Measurements from ENCODE around the gene MED22. TPM values are rescaled to one million over a fixed set of nuclear protein-coding genes. Genes with fewer than 3 reads are reported as not detected.

The MED22 gene
- total and polyA plus RNA-seq, 8 donors = 6.2 to 14.8 (median 10.5) TPM

DNA sequence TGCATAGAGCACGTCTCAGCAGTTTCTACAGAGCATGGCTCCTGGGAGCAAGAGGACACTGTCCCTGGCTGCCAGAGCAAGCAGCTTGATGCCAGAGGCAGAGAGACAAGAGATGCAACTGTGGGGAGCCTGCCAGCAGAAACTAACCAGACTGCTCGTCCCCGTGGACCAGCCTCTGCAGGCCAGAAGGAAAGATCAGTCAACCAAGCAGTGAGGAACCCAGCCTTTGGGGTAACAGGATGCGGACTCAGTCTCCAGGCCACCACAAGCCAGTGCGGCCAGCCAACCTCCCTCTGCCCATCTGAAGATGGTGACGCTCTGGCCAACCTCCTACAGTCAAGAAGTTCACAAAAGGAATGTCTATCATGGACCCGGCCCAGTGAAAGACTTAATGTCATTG lies 24.2 kb upstream of the MED22 start:
- H3K36me3 ChIP-seq = peaks cover 0 to 3% (median under 1%) of the 10 kb centered on the region in 3 donors
- no peaks in the 10 kb centered on the region for H3K9me3 ChIP-seq
- TF ChIP-seq, protein P1, sequence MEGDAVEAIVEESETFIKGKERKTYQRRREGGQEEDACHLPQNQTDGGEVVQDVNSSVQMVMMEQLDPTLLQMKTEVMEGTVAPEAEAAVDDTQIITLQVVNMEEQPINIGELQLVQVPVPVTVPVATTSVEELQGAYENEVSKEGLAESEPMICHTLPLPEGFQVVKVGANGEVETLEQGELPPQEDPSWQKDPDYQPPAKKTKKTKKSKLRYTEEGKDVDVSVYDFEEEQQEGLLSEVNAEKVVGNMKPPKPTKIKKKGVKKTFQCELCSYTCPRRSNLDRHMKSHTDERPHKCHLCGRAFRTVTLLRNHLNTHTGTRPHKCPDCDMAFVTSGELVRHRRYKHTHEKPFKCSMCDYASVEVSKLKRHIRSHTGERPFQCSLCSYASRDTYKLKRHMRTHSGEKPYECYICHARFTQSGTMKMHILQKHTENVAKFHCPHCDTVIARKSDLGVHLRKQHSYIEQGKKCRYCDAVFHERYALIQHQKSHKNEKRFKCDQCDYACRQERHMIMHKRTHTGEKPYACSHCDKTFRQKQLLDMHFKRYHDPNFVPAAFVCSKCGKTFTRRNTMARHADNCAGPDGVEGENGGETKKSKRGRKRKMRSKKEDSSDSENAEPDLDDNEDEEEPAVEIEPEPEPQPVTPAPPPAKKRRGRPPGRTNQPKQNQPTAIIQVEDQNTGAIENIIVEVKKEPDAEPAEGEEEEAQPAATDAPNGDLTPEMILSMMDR (IDR thresholded peaks at IDR 0.05) = no peak
- ATAC-seq (no peak), FAIRE-seq (no peak), DNase-seq (peak in 1 of 6 donors; percentile 18)
- 52 to 63% methylated on average over 7 of the region's 7 CpGs for WGBS, 2 donors
- H3K4me1 ChIP-seq = peaks cover 52 to 74% (median 56%) of the 10 kb centered on the region in 3 donors
- H3K4me3 ChIP-seq = no peak overlapping the region
- intact Hi-C loops (cut with DNase I) = no loop called here
- peak overlapping the region in 1 of 4 donors; percentile 33 for H3K27ac ChIP-seq
- no peaks in the 10 kb centered on the region for H3K27me3 ChIP-seq

DNA sequence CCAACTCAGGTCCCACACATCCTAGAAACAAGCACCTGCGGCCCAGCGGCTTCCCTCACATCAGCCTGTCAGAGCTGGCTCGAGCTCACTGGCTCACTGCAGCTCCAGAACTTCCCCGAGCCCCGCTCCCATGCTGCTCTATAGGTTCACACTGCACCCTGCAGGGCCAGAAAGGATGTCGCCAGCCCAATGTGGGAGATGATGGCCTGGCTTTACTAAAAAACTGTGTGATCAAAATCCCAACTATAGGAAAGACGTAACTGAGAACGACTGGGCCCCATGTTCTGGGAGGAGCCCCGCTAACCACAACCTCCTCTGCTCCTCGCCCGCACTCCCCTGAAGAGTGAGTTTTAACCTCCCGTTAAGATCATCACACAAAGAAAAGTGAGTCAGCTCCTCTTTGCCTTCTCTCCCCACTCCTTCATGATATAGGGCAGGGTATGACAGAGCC lies 23.4 kb upstream of the MED22 start:
- WGBS, 2 donors = 33 to 45% methylated on average over 12 of the region's 12 CpGs
- H3K27me3 ChIP-seq = no peaks in the 10 kb centered on the region
- DNase-seq = peak in 1 of 6 donors; percentile 14
- intact Hi-C loops (cut with DNase I) = no loop called here
- H3K9me3 ChIP-seq = no peaks in the 10 kb centered on the region
- FAIRE-seq = no peak
- peaks cover 52 to 69% (median 56%) of the 10 kb centered on the region in 3 donors for H3K4me1 ChIP-seq
- TF ChIP-seq, protein P1 (IDR thresholded peaks at IDR 0.05) = no peak
- peak overlapping the region in 1 of 4 donors; percentile 17 for H3K4me3 ChIP-seq
- peak overlapping the region in 1 of 4 donors; percentile 50 for H3K27ac ChIP-seq
- H3K36me3 ChIP-seq = peaks cover 0 to 11% (median 9%) of the 10 kb centered on the region in 3 donors
- ATAC-seq = no peak

- no peaks in the 10 kb centered on the region for H3K27me3 ChIP-seq
- no peaks in the 10 kb centered on the region for H3K9me3 ChIP-seq
- intact Hi-C loops (cut with DNase I) = no loop called here
- peaks cover 0 to 17% (median 15%) of the 10 kb centered on the region in 3 donors for H3K36me3 ChIP-seq
- FAIRE-seq (no peak), ATAC-seq (peak; percentile 2 to 35 (median 21)), DNase-seq (peak in 2 of 6 donors; percentile 40 to 61)
- H3K4me3 ChIP-seq = peak overlapping the region in 1 of 4 donors; percentile 17
- H3K27ac ChIP-seq = peak overlapping the region in 1 of 4 donors; percentile 50
- TF ChIP-seq, protein P1 (IDR thresholded peaks at IDR 0.05) = no peak
- WGBS, 2 donors = 32% methylated on average over 9 of the region's 9 CpGs
- peaks cover 52 to 69% (median 56%) of the 10 kb centered on the region in 3 donors for H3K4me1 ChIP-seq
Measured at GRCh38 chr9:133370685-133371084, 22.8 kb upstream of the MED22 start.

GRCh38 chr9:133369933-133370332 lies 22.0 kb upstream of the MED22 start:
- Histone ChIP-seq H3K27me3 (no peaks in the 10 kb centered on the region), H3K27ac (peak overlapping the region in 1 of 4 donors; percentile 28), H3K36me3 (peaks cover 0 to 24% (median 21%) of the 10 kb centered on the region in 3 donors), H3K4me1 (peaks cover 52 to 72% (median 56%) of the 10 kb centered on the region in 3 donors), H3K4me3 (no peak overlapping the region), H3K9me3 (no peaks in the 10 kb centered on the region)
- WGBS, 2 donors = 69 to 72% methylated on average over 7 of the region's 7 CpGs
- TF ChIP-seq, protein P1 (IDR thresholded peaks at IDR 0.05) = no peak
- no peak for DNase-seq
- intact Hi-C loops (cut with DNase I) = no loop called here
- ATAC-seq = no peak
- FAIRE-seq = no peak

- H3K4me1 ChIP-seq = peaks cover 52 to 70% (median 53%) of the 10 kb centered on the region in 3 donors
- FAIRE-seq (no peak), DNase-seq (no peak), ATAC-seq (no peak)
- H3K9me3 ChIP-seq = no peaks in the 10 kb centered on the region
- no peak overlapping the region for H3K4me3 ChIP-seq
- H3K36me3 ChIP-seq = peaks cover 0 to 27% (median 24%) of the 10 kb centered on the region in 3 donors
- intact Hi-C loops (cut with DNase I) = no loop called here
- TF ChIP-seq, protein P1 (IDR thresholded peaks at IDR 0.05) = no peak
- H3K27me3 ChIP-seq = no peaks in the 10 kb centered on the region
- peak overlapping the region in 2 of 4 donors; percentile 57 to 74 for H3K27ac ChIP-seq
- WGBS, 2 donors = 46 to 49% methylated on average over 6 of the region's 6 CpGs
Measured at GRCh38 chr9:133369422-133369821, 21.5 kb upstream of the MED22 start.
